Keratinocyte (primary cell): ENCODE data around the gene DPYSL5. TPM values are rescaled to one million over a fixed set of nuclear protein-coding genes. Genes with fewer than 3 reads are reported as not detected.
A peak's percentile ranks its signal among the peaks of the same experiment; 100 is the strongest.

Experiments
- DNase-seq: peaks from one replicate; pipeline ENCODE4 v3.0.0-alpha.2; 2011; ENCODE audit warnings: low read depth, missing footprints, low spot score
- FAIRE-seq: peaks from 2 replicates; lab custom pipeline; 2011; peaks lifted over from hg19 to GRCh38; lab: Jason Lieb, UNC
- H2AFZ ChIP-seq: 2 replicates; pipeline ENCODE4 v1.6.0; 2012; ENCODE audit warnings: low read length, control low read depth, inconsistent platforms; ENCODE audit not compliant: control insufficient read depth
- H3K27ac ChIP-seq: 2 replicates; pipeline ENCODE4 v1.5.1; 2011; ENCODE audit warnings: low read length; ENCODE audit not compliant: control insufficient read depth, insufficient read depth
- H3K27me3 ChIP-seq: 3 replicates; pipeline ENCODE4 v1.6.0; 2011; ENCODE audit warnings: low read length; ENCODE audit not compliant: control insufficient read depth, insufficient read depth; ENCODE audit errors: extremely low read depth
- H3K36me3 ChIP-seq, 2 experiments: 2 replicates in 1 of 2; 3 replicates in 1 of 2; pipeline ENCODE4 v1.5.1; 2011; ENCODE audit warnings: low read length in 2 of 2, mild to moderate bottlenecking in 1 of 2; ENCODE audit not compliant: control insufficient read depth in 2 of 2, insufficient read depth in 2 of 2; ENCODE audit errors: extremely low read depth in 1 of 2
- H3K4me1 ChIP-seq: 3 replicates; pipeline ENCODE4 v1.5.1; 2011; ENCODE audit warnings: low read length; ENCODE audit not compliant: control insufficient read depth, insufficient read depth; ENCODE audit errors: extremely low read depth
- H3K4me2 ChIP-seq: 3 replicates; pipeline ENCODE4 v1.6.0; 2011; ENCODE audit warnings: low read depth, low read length; ENCODE audit not compliant: control insufficient read depth, insufficient read depth; ENCODE audit errors: extremely low read depth
- H3K4me3 ChIP-seq, 3 experiments: fragments of 200-600 bp in 1 of 3; sonication (generic) in 1 of 3; 2 replicates in 2 of 3; 3 replicates in 1 of 3; pipeline ENCODE4 v1.5.1; 2011 to 2016; ENCODE audit warnings: low read length in 3 of 3, mild to moderate bottlenecking in 3 of 3, control low read depth in 2 of 3, inconsistent platforms in 1 of 3, low read depth in 1 of 3, mixed read lengths in 1 of 3, mixed run types in 1 of 3, moderate library complexity in 1 of 3; ENCODE audit not compliant: control insufficient read depth in 2 of 3, insufficient read depth in 2 of 3; ENCODE audit errors: extremely low read depth in 1 of 3
- H3K79me2 ChIP-seq: 2 replicates; pipeline ENCODE4 v1.6.0; 2012; ENCODE audit warnings: low read length; ENCODE audit not compliant: control insufficient read depth, insufficient read depth
- H3K9ac ChIP-seq: 3 replicates; pipeline ENCODE4 v1.6.0; 2011; ENCODE audit warnings: low read length; ENCODE audit not compliant: control insufficient read depth, insufficient read depth; ENCODE audit errors: extremely low read depth
- H3K9me1 ChIP-seq: 3 replicates; pipeline ENCODE4 v1.6.0; 2011; ENCODE audit warnings: low read length; ENCODE audit not compliant: control insufficient read depth, insufficient read depth; ENCODE audit errors: extremely low read depth
- H3K9me3 ChIP-seq: 2 replicates; pipeline ENCODE4 v1.5.1; 2012; ENCODE audit warnings: low read depth, low read length; ENCODE audit not compliant: control insufficient read depth
- H4K20me1 ChIP-seq: 3 replicates; pipeline ENCODE4 v1.6.0; 2011; ENCODE audit warnings: low read length; ENCODE audit not compliant: control insufficient read depth, insufficient read depth; ENCODE audit errors: extremely low read depth
- EZH2 ChIP-seq: IDR thresholded peaks from one replicate; pipeline ENCODE4 v1.6.1; 2012; ENCODE audit warnings: inconsistent platforms, mild to moderate bottlenecking, low read length, moderate library complexity
- dilution Hi-C: fragments of 300-500 bp; cut with MboI; formaldehyde crosslinking; loops from one replicate; pipeline ENCODE4 v1.7.0; 2020; ENCODE audit warnings: low sequenced_read_pairs; ENCODE audit not compliant: extremely low pct_ligation_motif_present
- polyA plus RNA-seq, 5 experiments: library from polyadenylated mRNA; depleted of rRNA in 3 of 5; stranded (reverse) in 3 of 5; stranded (forward) in 1 of 5; unstranded in 1 of 5; fragments of >200 nt; gene quantifications; 1 replicate in 1 of 5; 2 replicates in 3 of 5; 3 replicates in 1 of 5; pipeline versions ENCODE4 v1.2.1 to v1.2.3, GENCODE V29; 2011 to 2012; ENCODE audit warnings: missing spikeins in 2 of 5, low read depth in 1 of 5, low replicate concordance in 1 of 5
- TF ChIP-seq, protein P1 (sequence below), 3 experiments: IDR thresholded peaks in 1 of 3; conservative IDR thresholded peaks in 1 of 3; optimal IDR thresholded peaks in 1 of 3; 2 replicates in 2 of 3; 3 replicates in 1 of 3; pipeline versions ENCODE3 to v1.5.1; 2011; ENCODE audit warnings: low read length in 3 of 3, mild to moderate bottlenecking in 3 of 3, moderate library complexity in 2 of 3, control low read depth in 1 of 3, inconsistent platforms in 1 of 3; ENCODE audit not compliant: insufficient read depth in 2 of 3; ENCODE audit errors: extremely low read depth in 1 of 3

Gene DPYSL5
- polyA plus RNA-seq, 1 donor (not counting 4 experiments of a cell fraction or from before 2014, with no cell fraction given): not detected

DNA sequence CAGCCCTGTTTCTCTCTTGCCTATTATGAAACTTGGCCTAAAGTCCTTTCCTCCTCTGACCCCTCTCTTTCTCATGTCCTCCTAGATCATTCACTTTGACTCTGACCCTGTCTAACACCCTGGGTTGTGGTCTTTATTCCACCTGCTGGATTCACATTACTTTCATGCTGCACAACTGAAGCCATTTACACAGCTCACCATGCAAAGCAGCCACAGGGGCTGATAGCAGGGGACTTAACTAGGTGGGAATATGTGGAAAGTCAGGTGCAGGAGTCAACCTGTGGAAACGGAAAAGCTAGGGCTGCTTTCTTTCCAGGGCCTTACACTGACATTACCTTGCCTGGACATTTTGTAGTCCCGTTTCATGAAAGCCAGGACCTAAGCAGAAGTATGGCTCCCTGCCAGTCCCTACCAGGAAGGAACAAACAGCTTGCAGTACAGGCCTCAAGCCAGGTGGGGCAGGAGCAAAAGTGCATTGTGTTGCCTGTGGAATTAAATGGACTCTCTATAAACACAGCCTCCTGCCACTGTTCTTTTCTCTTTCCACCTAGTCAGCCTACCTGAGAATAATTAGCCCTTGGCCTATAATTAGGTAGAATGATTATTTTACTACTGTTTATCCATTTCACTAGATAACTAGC lies 134.3 kb downstream of the DPYSL5 start:
- H3K9me1 ChIP-seq: no peaks in the 10 kb centered on the region
- H3K9ac ChIP-seq: no peak overlapping the region
- DNase-seq: no peak
- no peak overlapping the region for H2AFZ ChIP-seq
- H3K4me1 ChIP-seq: peaks cover 8% of the 10 kb centered on the region
- H3K4me2 ChIP-seq: no peak overlapping the region
- peaks cover 0 to 2% of the 10 kb centered on the region in 2 experiments for H3K36me3 ChIP-seq
- H3K27me3 ChIP-seq: no peaks in the 10 kb centered on the region
- no peak for FAIRE-seq
- no peak overlapping the region for H3K27ac ChIP-seq
- no peak overlapping the region for H3K4me3 ChIP-seq
- TF ChIP-seq, protein P1, sequence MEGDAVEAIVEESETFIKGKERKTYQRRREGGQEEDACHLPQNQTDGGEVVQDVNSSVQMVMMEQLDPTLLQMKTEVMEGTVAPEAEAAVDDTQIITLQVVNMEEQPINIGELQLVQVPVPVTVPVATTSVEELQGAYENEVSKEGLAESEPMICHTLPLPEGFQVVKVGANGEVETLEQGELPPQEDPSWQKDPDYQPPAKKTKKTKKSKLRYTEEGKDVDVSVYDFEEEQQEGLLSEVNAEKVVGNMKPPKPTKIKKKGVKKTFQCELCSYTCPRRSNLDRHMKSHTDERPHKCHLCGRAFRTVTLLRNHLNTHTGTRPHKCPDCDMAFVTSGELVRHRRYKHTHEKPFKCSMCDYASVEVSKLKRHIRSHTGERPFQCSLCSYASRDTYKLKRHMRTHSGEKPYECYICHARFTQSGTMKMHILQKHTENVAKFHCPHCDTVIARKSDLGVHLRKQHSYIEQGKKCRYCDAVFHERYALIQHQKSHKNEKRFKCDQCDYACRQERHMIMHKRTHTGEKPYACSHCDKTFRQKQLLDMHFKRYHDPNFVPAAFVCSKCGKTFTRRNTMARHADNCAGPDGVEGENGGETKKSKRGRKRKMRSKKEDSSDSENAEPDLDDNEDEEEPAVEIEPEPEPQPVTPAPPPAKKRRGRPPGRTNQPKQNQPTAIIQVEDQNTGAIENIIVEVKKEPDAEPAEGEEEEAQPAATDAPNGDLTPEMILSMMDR (optimal IDR thresholded peaks at IDR 0.05 in 1 of 3, IDR thresholded peaks at IDR 0.05 in 1 of 3, conservative IDR thresholded peaks at IDR 0.05 in 1 of 3; ENCODE audit: extremely low read depth in 1 of 3, insufficient read depth in 2 of 3, low read length in 3 of 3): peak; percentile 37 to 56 (median 52)
- TF ChIP-seq EZH2: no peak
- no peaks in the 10 kb centered on the region for H3K79me2 ChIP-seq
- dilution Hi-C loops: no loop called here
- H3K9me3 ChIP-seq: no peaks in the 10 kb centered on the region
- H4K20me1 ChIP-seq: no peaks in the 10 kb centered on the region

DNA sequence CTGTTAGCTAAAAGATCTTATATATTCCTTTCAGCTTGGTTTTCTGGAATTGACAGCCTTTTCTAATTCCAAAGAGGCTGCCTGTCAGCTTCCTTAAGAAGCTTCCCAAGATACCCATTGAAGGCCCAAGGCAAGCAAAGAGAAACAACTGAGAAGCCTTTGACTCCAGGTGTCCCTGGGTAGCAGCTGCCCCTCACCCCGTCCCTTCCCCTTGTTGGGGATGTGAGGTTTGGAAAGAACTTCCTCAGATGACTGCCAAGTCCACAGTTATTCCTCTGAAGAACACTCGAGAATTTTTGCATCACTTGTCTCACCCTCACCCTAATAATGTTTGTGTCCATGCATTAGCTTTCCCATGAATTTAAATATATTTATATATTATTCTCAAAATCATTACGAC lies 135.8 kb downstream of the DPYSL5 start:
- H3K4me2 ChIP-seq: no peak overlapping the region
- no peaks in the 10 kb centered on the region for H4K20me1 ChIP-seq
- no peak overlapping the region for H2AFZ ChIP-seq
- H3K79me2 ChIP-seq: no peaks in the 10 kb centered on the region
- no peak overlapping the region for H3K27ac ChIP-seq
- no peak overlapping the region for H3K4me3 ChIP-seq
- no peaks in the 10 kb centered on the region for H3K4me1 ChIP-seq
- H3K9ac ChIP-seq: no peak overlapping the region
- H3K36me3 ChIP-seq: peaks cover 0 to 2% of the 10 kb centered on the region in 2 experiments
- dilution Hi-C loops: no loop called here
- H3K9me3 ChIP-seq: no peaks in the 10 kb centered on the region
- no peaks in the 10 kb centered on the region for H3K27me3 ChIP-seq
- DNase-seq (no peak), FAIRE-seq (no peak)
- TF ChIP-seq, protein P1 (optimal IDR thresholded peaks at IDR 0.05 in 1 of 3, IDR thresholded peaks at IDR 0.05 in 1 of 3, conservative IDR thresholded peaks at IDR 0.05 in 1 of 3; ENCODE audit: extremely low read depth in 1 of 3, insufficient read depth in 2 of 3, low read length in 3 of 3): no peak
- no peak for TF ChIP-seq EZH2
- H3K9me1 ChIP-seq: no peaks in the 10 kb centered on the region
